IMR-90 (cell line): Measurements from ENCODE around the gene DNAJC3. TPM values are rescaled to one million over a fixed set of nuclear protein-coding genes. Genes with fewer than 3 reads are reported as not detected.

Experiments used
- ATAC-seq: fragments of 200-7000 bp; cut with Tn5 transposase; 2 replicates; pipeline ENCODE4 v1.9.1; 2020; ENCODE audit warnings: low read depth, mild to moderate bottlenecking, moderate library complexity
- BruUV-seq: library from RNA; stranded (reverse); fragments of 400-500 nt; replicated peaks from 2 replicates; lab custom pipeline; 2021; lab: Mats Ljungman, UMichigan
- CTCF ChIA-PET: fragments of 300-600 bp; formaldehyde crosslinking; extraction: SDS; loops from one replicate; lab custom pipeline; 2021; ENCODE audit warnings: antibody characterized with exemption; lab: Yijun Ruan, JAX
- POLR2A ChIA-PET: fragments of 300-600 bp; sonication (Branson Sonifier 250); formaldehyde crosslinking; loops from one replicate; lab custom pipeline; 2022; ENCODE audit warnings: antibody characterized with exemption; ENCODE audit not compliant: unreplicated experiment; lab: Charles Lee
- DNase-seq: peaks from one replicate; pipeline ENCODE4 v3.0.0; 2013
- H2AFZ ChIP-seq: replicated peaks from 2 replicates; pipeline ENCODE3; 2013; ENCODE audit warnings: low read length, mild to moderate bottlenecking; ENCODE audit not compliant: poor library complexity
- H2AK5ac ChIP-seq: 2 replicates; pipeline ENCODE4 v1.6.1; 2013; ENCODE audit warnings: low read depth, low read length, inconsistent platforms
- H2AK9ac ChIP-seq: replicated peaks from 2 replicates; pipeline ENCODE3; 2013; ENCODE audit warnings: mild to moderate bottlenecking, low read depth, low read length, moderate library complexity; ENCODE audit not compliant: poor library complexity
- H2BK120ac ChIP-seq: 2 replicates; pipeline ENCODE4 v1.6.1; 2013; ENCODE audit warnings: low read depth, low read length, inconsistent platforms
- H2BK15ac ChIP-seq: 3 replicates; pipeline ENCODE4 v1.6.1; 2013; ENCODE audit warnings: low read depth, low read length, inconsistent platforms
- H2BK20ac ChIP-seq: 2 replicates; pipeline ENCODE4 v1.6.1; 2013; ENCODE audit warnings: low read depth, mild to moderate bottlenecking, inconsistent platforms, low read length, moderate library complexity
- H2BK5ac ChIP-seq: 2 replicates; pipeline ENCODE4 v1.6.1; 2013; ENCODE audit warnings: mild to moderate bottlenecking, low read depth, low read length, inconsistent platforms; ENCODE audit not compliant: poor library complexity, severe bottlenecking
- H3K14ac ChIP-seq: replicated peaks from 2 replicates; pipeline ENCODE4 v1.6.1; 2013; ENCODE audit warnings: low read depth, low read length, inconsistent platforms
- H3K18ac ChIP-seq: 2 replicates; pipeline ENCODE4 v1.6.1; 2013; ENCODE audit warnings: low read depth, low read length, control low read depth
- H3K23ac ChIP-seq: 2 replicates; pipeline ENCODE4 v1.6.1; 2013; ENCODE audit warnings: low read depth, low read length, inconsistent platforms
- H3K27ac ChIP-seq: 2 replicates; pipeline ENCODE4 v1.5.1; 2013; ENCODE audit warnings: mild to moderate bottlenecking, control low read depth, low read length; ENCODE audit not compliant: insufficient read depth
- H3K27me3 ChIP-seq: 2 replicates; pipeline ENCODE4 v1.6.1; 2013; ENCODE audit warnings: low read length; ENCODE audit not compliant: control insufficient read depth, insufficient read depth
- H3K36me3 ChIP-seq: 2 replicates; pipeline ENCODE4 v1.6.1; 2013; ENCODE audit warnings: low read length, mixed read lengths; ENCODE audit not compliant: control insufficient read depth, insufficient read depth
- H3K4ac ChIP-seq: 2 replicates; pipeline ENCODE4 v1.6.1; 2013; ENCODE audit warnings: low read depth, low read length, inconsistent platforms
- H3K4me1 ChIP-seq: 2 replicates; pipeline ENCODE4 v1.6.1; 2013; ENCODE audit warnings: low read length, mixed read lengths; ENCODE audit not compliant: control insufficient read depth, insufficient read depth
- H3K4me2 ChIP-seq: 2 replicates; pipeline ENCODE4 v1.6.1; 2013; ENCODE audit warnings: low read depth, mild to moderate bottlenecking, control low read depth, low read length, moderate library complexity
- H3K4me3 ChIP-seq: 2 replicates; pipeline ENCODE4 v1.5.1; 2013; ENCODE audit warnings: low read depth, mild to moderate bottlenecking, control low read depth, low read length, moderate library complexity; ENCODE audit not compliant: insufficient read depth
- H3K56ac ChIP-seq: 2 replicates; pipeline ENCODE4 v1.6.1; 2013; ENCODE audit warnings: low read length, inconsistent platforms; ENCODE audit not compliant: insufficient read depth; ENCODE audit errors: extremely low read depth
- H3K79me1 ChIP-seq, 2 experiments: 2 replicates each; pipeline ENCODE4 v1.6.1; 2013; ENCODE audit warnings: low read length in 2 of 2, inconsistent platforms in 1 of 2, low read depth in 1 of 2
- H3K9ac ChIP-seq: 2 replicates; pipeline ENCODE4 v1.6.1; 2013; ENCODE audit warnings: low read depth, low read length, control low read depth
- H3K9me1 ChIP-seq: 2 replicates; pipeline ENCODE4 v1.6.1; 2013; ENCODE audit warnings: low read length, inconsistent platforms; ENCODE audit not compliant: insufficient read depth
- H3K9me3 ChIP-seq: 2 replicates; pipeline ENCODE4 v1.6.1; 2013; ENCODE audit warnings: low read length; ENCODE audit not compliant: control insufficient read depth, insufficient read depth
- H4K20me1 ChIP-seq: 2 replicates; pipeline ENCODE4 v1.6.1; 2013; ENCODE audit warnings: low read length, inconsistent platforms; ENCODE audit not compliant: insufficient read depth
- H4K5ac ChIP-seq: 2 replicates; pipeline ENCODE4 v1.6.1; 2013; ENCODE audit warnings: mild to moderate bottlenecking, low read depth, low read length, control low read depth
- H4K8ac ChIP-seq, 2 experiments: 2 replicates each; pipeline ENCODE4 v1.6.1; 2013; ENCODE audit warnings: low read depth in 2 of 2, low read length in 2 of 2, control low read depth in 1 of 2, inconsistent platforms in 1 of 2
- H4K91ac ChIP-seq: 2 replicates; pipeline ENCODE4 v1.6.1; 2013; ENCODE audit warnings: low read depth, low read length, inconsistent platforms; ENCODE audit not compliant: insufficient read depth
- CEBPB ChIP-seq: IDR thresholded peaks from 2 replicates; pipeline ENCODE4 v1.6.1; 2012; ENCODE audit warnings: low read depth, low read length, improper control_type of control experiment
- MAFK ChIP-seq: IDR thresholded peaks from 2 replicates; pipeline ENCODE4 v1.6.1; 2012; ENCODE audit warnings: low read depth, low read length, improper control_type of control experiment
- MAZ ChIP-seq: IDR thresholded peaks from 2 replicates; pipeline ENCODE4 v1.6.1; 2012; ENCODE audit warnings: low read depth, mild to moderate bottlenecking, low read length, improper control_type of control experiment, moderate library complexity, borderline replicate concordance
- NFE2L2 ChIP-seq: fragments of 150-350 bp; IDR thresholded peaks from 2 replicates; pipeline ENCODE4 v1.6.1; 2016; ENCODE audit warnings: low read depth, mild to moderate bottlenecking, low read length
- RAD21 ChIP-seq: IDR thresholded peaks from 2 replicates; pipeline ENCODE4 v1.6.1; 2012; ENCODE audit warnings: low read length, improper control_type of control experiment
- RCOR1 ChIP-seq: IDR thresholded peaks from 2 replicates; pipeline ENCODE4 v1.6.1; 2012; ENCODE audit warnings: mild to moderate bottlenecking, low read length, improper control_type of control experiment; ENCODE audit not compliant: insufficient replicate concordance
- RFX5 ChIP-seq: IDR thresholded peaks from 2 replicates; pipeline ENCODE4 v1.8.0; 2012; ENCODE audit warnings: low read depth, mild to moderate bottlenecking, low read length, moderate library complexity
- SMC3 ChIP-seq: fragments of 150-350 bp; IDR thresholded peaks from 2 replicates; pipeline ENCODE4 v1.6.1; 2016; ENCODE audit warnings: low read depth, mild to moderate bottlenecking, antibody characterized with exemption, low read length, moderate library complexity
- USF2 ChIP-seq: fragments of 150-350 bp; IDR thresholded peaks from 2 replicates; pipeline ENCODE4 v1.6.1; 2017; ENCODE audit warnings: mild to moderate bottlenecking, antibody characterized with exemption, low read length, low read depth
- WGBS, 2 experiments: methylation state at CpG; one replicate each; pipeline versions ENCODE4 v1.1.5 to v1.1.7; 2013; ENCODE audit warnings: missing lambda C conversion rate in 2 of 2; ENCODE audit not compliant: insufficient read length in 1 of 2; ENCODE audit errors: extremely low coverage in 2 of 2; 5-methylcytosine and 5-hydroxymethylcytosine counted together
- dilution Hi-C: fragments of 300-500 bp; cut with HindIII; formaldehyde crosslinking; loops from one replicate; pipeline ENCODE4 v1.14.3; 2018; ENCODE audit warnings: low sequenced_read_pairs; ENCODE audit not compliant: unreplicated experiment
- in situ Hi-C: fragments of 300-500 bp; cut with MboI; formaldehyde crosslinking; loops from 3 replicates; pipeline ENCODE4 v1.14.3; 2019; ENCODE audit warnings: low sequenced_read_pairs, inconsistent platforms, mixed read lengths
- intact Hi-C: fragments of 100-400 bp; cut with micrococcal nuclease; formaldehyde crosslinking; loops from 2 replicates; pipeline ENCODE4 v1.10.0; 2022
- polyA plus RNA-seq, 3 experiments: library from polyadenylated mRNA; depleted of rRNA; stranded (reverse); fragments of >200 nt; gene quantifications; 2 replicates each; pipeline ENCODE4 v1.2.3, GENCODE V29; 2012; ENCODE audit warnings: low replicate concordance in 1 of 3
- total RNA-seq: library from RNA; depleted of rRNA; stranded (reverse); fragments of >200 nt; gene quantifications from 2 replicates; pipeline ENCODE4 v1.2.3, GENCODE V29; 2012
- TF ChIP-seq, protein P1 (sequence below): fragments of 150-350 bp; IDR thresholded peaks from 2 replicates; pipeline ENCODE4 v1.6.1; 2016; ENCODE audit warnings: low read depth, mild to moderate bottlenecking, low read length, moderate library complexity, borderline replicate concordance
- TF ChIP-seq, protein P2 (sequence below): conservative IDR thresholded peaks from 2 replicates; pipeline ENCODE4 v1.5.1; 2012; ENCODE audit warnings: mild to moderate bottlenecking, low read depth, low read length, improper control_type of control experiment

The DNAJC3 gene
- total and polyA plus RNA-seq, 2 of the 4 experiments (the other 2 are of a cell fraction) = 10.7 to 28.5 TPM

DNA sequence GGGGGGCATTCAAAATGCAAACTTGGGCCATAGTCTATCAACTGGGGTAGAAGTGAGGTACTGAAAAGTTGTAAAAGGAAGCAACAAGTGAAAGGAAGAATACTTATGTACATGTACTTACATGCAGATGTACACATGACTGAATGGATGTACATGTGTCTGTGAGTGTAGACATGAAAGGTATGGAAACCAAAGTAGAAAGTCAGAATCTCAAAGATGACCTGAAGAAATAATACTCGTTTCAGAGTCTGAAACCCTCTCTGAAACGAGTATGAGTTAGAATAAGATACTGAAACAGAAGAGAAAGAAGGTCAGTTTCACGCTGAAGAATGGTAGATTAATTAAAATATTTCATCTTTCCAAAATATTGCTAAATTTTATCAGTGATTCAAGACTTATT is 46.3 kb upstream of the DNAJC3 start:
- no peaks in the 10 kb centered on the region; the same call in 1 of the 2 replicates for H3K9me3 ChIP-seq
- dilution Hi-C loops (no loop called here), intact Hi-C loops (no loop called here), in situ Hi-C loops (no loop called here)
- no CpG with 5 or more reads among the region's 3 CpGs for WGBS, 2 experiments
- H3K18ac ChIP-seq = no peak overlapping the region
- H3K4me3 ChIP-seq = no peak overlapping the region
- no peak overlapping the region for H2AK9ac ChIP-seq
- H2BK15ac ChIP-seq = no peak overlapping the region
- no peak overlapping the region for H4K91ac ChIP-seq
- no peak overlapping the region for H2BK120ac ChIP-seq
- no peak overlapping the region for H2AK5ac ChIP-seq
- H2BK5ac ChIP-seq = no peak overlapping the region
- H2BK20ac ChIP-seq = no peak overlapping the region
- peaks cover 53% of the 10 kb centered on the region for H3K36me3 ChIP-seq
- H3K9me1 ChIP-seq = peaks cover 11% of the 10 kb centered on the region; the same call in 1 of the 2 replicates
- ChIA-PET POLR2A (no interaction called here), CTCF (no interaction called here)
- H3K14ac ChIP-seq = no peak overlapping the region
- BruUV-seq = no TSS peak
- no peaks in the 10 kb centered on the region; the same call in 1 of the 2 replicates for H4K20me1 ChIP-seq
- TF ChIP-seq RAD21 (no peak), NFE2L2 (no peak), RFX5 (no peak), USF2 (no peak), SMC3 (no peak), MAFK (no peak), RCOR1 (no peak), CEBPB (no peak), MAZ (no peak)
- TF ChIP-seq, protein P1, sequence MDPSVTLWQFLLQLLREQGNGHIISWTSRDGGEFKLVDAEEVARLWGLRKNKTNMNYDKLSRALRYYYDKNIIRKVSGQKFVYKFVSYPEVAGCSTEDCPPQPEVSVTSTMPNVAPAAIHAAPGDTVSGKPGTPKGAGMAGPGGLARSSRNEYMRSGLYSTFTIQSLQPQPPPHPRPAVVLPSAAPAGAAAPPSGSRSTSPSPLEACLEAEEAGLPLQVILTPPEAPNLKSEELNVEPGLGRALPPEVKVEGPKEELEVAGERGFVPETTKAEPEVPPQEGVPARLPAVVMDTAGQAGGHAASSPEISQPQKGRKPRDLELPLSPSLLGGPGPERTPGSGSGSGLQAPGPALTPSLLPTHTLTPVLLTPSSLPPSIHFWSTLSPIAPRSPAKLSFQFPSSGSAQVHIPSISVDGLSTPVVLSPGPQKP = no peak
- TF ChIP-seq, protein P2, sequence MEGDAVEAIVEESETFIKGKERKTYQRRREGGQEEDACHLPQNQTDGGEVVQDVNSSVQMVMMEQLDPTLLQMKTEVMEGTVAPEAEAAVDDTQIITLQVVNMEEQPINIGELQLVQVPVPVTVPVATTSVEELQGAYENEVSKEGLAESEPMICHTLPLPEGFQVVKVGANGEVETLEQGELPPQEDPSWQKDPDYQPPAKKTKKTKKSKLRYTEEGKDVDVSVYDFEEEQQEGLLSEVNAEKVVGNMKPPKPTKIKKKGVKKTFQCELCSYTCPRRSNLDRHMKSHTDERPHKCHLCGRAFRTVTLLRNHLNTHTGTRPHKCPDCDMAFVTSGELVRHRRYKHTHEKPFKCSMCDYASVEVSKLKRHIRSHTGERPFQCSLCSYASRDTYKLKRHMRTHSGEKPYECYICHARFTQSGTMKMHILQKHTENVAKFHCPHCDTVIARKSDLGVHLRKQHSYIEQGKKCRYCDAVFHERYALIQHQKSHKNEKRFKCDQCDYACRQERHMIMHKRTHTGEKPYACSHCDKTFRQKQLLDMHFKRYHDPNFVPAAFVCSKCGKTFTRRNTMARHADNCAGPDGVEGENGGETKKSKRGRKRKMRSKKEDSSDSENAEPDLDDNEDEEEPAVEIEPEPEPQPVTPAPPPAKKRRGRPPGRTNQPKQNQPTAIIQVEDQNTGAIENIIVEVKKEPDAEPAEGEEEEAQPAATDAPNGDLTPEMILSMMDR = no peak
- H2AFZ ChIP-seq = no peak overlapping the region
- no peak overlapping the region for H3K23ac ChIP-seq
- peaks cover 2% of the 10 kb centered on the region; the same call in 1 of the 2 replicates for H3K4me1 ChIP-seq
- no peak overlapping the region for H3K9ac ChIP-seq
- no peak overlapping the region for H4K8ac ChIP-seq
- H3K4me2 ChIP-seq = no peak overlapping the region
- H3K27ac ChIP-seq = no peak overlapping the region
- H3K79me1 ChIP-seq = peaks cover 4 to 9% of the 10 kb centered on the region in 2 experiments; a peak in 3 of 4 replicates
- DNase-seq (no peak), ATAC-seq (no peak)
- no peak overlapping the region for H4K5ac ChIP-seq
- no peak overlapping the region for H3K56ac ChIP-seq
- no peaks in the 10 kb centered on the region for H3K27me3 ChIP-seq
- H3K4ac ChIP-seq = no peak overlapping the region
